IPS-NIHi7 (cell line): ENCODE results near the gene HNRNPA2B1.

Experiments
- DNase-seq: peaks from one replicate; pipeline ENCODE4 v3.0.0; 2012; ENCODE audit warnings: mixed read lengths; ENCODE audit errors: extremely low spot score

The HNRNPA2B1 gene

DNA sequence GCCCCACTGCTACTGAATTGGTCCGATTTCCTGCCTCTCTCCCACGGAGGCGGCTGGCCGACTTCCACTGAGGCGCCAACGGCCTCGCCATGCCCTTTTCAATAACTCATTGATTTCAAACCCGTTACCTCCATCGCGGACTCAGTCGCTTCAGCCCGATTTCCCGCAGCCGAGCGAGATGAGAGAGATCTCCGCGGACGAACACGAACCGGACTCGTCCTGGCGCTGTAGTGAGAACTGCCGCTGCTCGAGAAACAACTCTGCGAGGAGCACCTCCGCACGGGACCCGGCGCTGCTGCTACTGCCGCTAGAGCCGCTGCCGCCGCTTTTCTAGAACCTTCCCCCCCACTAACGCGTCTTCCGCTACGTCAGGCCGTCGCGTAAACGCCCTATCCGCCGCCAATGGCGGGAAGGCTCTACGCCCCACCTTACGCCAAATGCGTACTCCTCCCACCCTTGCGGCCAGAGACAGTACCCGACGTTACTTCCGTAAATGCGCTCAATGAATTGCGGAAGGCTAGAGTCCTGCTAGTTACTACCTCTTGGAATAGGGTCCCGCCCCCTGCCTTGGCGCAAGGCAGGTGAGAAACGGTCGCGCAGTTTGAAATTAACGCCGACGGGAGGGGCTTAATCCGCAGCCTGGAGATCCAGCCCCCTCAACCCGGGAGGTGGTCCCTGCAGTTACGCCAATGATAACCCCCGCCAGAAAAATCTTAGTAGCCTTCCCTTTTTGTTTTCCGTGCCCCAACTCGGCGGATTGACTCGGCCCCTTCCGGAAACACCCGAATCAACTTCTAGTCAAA is at the start of gene HNRNPA2B1:
Gene HNRNPA2B1, minus strand, starts transcription at position 303 of the 803 bp plus-strand sequence. Its CDS starts 169 bp downstream, at position 134.
- DNase-seq: peak; percentile 70

DNA sequence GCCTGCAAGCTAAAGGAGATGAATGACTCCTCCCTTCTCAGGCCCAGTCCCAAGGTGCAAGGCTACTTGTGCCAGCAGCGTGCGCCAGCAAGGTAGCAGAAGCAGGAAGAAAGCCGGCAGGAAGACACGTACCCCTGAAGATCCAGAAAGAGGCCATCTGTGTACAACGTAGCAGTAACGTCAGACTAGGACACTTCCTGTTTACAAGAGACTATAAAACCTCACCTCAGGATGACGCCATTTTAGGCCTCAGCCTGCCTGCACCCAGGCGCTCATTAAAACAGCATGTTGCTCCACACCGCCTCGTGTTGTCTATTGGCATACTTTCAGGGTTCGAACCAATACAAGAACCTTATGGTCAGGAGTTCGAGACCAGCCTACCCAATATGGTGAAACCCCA is 49.7 kb upstream of the HNRNPA2B1 start:
- no peak for DNase-seq

DNA sequence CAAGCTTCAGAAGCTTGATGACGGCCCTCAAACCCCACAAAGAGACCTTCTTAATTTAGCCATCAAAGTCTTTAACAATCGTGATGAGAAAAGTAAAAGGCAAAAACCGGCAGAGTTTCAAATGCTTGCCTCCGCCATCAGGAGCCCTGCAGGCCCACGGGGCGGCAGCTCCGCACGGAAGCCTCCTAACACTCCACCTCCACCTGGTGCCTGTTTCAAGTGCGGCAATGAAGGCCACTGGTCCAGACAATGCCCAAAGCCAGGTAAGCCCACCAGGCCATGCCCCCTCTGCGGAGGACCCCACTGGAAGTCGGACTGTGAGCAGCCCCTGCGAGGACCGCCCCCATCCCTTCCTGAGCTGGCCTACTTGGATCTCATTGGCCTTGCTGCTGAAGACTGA is 44.6 kb upstream of the HNRNPA2B1 start:
- DNase-seq: no peak

DNA sequence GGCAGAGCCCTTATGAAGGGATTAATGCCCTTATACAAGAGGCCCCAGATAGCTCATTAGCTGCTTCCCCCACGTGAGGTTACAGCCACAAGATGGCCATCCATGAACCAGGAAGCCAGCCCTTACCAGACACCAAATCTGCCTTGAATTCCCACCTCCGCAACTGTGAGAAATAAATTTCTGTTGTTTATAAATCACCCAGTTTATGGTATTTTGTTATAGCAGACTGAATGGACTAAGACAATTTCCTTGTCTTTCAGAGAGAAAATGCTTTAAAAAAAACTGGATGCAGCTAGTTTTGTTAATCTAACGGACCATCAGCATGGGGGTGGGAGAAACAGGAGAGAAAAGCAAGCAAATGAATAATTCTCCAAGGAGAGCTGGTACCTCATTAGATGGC is 37.5 kb upstream of the HNRNPA2B1 start:
- DNase-seq: no peak

DNA sequence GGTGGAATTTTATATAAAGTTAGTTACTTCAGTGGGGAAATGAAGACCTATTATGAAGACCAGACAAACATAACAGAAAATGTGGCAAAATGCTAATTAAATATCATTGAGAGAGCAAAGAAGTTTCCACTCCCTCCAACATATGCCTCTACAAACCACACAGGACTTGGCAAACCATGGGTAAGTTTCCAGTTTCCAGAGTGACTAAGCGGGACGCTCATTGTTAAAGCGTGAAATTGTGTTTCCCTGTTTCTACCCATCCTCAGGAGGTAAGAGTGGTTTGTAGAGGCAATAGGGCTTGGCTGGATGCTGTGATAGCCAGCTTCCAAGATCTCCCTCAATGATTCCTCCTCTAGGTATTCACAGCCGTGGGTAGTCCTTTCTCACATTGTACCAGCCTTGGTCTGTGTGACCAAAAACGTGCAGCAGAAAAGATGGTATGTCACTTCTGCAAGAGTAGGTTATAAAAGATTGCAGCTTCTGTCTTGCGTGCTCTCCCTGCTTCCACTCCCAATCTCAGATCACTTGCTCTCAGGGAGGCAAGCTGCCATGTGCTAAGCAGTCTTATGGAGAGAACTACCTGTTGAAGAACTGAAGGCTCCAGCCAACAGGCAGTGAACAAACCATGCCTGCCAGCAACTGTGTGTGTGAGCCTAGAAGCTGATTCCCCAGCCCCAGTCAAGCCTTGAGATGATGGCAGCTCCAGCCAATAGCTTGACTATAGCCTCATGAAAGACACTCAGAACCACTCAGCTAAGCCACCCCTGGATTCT is 36.7 kb upstream of the HNRNPA2B1 start:
- no peak for DNase-seq

DNA sequence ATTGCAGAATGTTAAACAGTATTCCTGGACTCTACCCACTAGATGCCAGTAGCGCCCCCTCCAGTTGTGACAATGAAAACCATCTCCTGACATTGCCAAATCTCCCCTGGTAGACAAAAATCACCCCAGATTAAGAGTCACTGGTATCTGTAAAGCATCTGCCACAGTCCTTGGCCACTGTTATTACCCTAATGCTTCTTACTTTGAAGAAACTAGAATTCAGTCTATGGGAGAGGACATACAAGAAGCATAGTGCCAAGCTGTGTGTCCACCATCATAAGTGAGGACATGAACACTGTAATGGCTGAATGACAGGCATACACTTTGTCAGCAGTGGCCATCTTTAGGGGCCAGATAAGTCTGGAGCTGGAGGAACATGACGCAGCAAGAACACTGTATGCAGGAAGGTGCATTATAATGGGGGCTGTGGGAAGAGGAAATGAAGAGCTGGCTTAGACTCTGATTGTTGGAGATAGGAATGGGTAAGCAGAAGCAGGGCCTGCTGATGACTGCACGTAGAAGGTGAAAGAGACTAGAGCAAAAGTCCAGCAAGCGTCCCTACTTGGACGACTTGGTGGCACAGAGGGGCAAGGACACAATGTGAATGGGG is 33.5 kb upstream of the HNRNPA2B1 start:
- DNase-seq: no peak

DNA sequence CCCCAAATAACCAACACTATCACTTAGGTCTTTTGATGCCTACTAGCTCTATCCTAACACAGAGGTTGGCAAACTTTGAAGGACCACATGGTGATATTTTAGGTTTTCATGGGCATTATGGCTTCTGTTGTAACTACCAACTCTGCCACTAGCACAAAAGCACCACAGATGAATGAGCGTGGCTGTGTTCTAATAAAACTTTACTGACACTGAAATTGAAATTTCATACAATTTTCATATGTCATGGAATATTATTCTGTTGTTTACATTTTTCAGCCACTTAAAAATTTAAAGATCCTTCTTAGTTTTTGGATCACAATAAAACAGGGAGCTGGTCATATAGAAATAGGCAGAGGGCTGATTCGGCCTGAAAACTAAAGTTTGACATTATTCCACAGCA is 27.4 kb upstream of the HNRNPA2B1 start:
- no peak for DNase-seq

DNA sequence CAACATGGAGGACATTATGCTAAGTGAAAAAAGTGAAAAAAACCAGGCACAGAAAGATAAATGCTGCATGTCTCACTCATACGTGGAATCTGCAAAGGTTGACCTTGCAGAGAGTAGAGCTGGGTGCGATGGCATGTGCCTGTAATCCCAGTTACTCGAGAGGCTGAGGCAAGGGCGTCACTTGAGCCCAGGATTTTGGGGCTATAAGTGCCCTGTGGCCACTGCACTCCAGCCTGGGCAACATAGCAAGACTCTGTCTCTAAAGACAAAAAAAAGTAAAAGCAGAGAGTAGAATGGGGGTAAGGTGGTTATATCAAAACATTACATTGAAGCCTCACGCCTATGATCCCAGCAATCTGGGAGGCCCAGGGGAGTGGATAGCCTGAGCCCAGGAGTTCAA is 23.8 kb upstream of the HNRNPA2B1 start:
- DNase-seq: no peak

DNA sequence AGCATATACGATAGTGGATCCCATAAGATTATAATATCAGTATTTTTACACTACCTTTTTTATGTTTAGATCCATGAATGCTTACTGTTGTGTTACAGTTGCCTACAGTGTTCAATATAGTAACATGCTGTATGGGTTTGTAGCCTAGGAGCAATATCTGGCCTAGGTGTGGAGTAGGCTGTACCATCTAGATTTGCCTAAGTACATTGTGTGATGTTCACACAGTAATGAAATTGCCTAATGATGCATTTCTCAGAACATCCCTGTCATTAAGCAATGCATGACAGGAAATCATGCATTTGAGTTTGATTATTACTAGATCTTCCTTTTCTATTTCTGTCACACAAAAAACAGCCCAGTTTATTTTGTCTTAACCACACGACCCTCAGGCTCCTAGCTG is 15.5 kb upstream of the HNRNPA2B1 start:
- no peak for DNase-seq

DNA sequence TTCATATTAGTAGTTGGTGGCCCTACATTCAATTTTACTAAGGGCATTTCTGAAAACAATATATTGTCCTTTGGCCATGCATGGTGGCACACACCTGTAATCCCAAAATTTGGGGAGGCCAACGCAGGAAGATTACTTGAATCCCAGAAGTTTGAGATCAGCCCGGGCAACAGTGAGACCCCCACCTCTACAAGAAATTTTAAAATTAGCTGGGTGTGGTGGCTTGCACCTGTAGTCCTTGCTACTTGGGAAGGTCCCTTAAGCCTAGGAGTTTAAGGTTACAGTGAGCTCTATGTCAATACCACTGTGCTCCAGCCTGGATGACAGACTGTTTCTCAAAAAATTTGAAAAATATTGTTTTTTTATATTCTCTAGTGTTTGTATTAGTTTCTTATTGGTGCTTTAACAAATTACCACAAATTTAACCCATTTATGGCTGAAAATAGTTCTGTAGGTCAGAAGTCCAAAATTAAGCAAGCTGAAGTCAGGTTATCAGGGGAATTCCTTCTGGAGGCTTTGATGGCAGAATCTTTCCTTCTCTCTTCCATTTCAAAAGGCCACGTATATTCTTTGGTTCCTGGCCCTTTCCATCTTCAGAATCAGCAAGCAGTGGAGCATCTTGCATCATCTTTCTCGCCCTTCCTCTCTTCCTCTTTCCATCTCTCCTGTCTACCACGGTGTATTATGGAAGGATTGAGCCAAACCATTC is 13.4 kb upstream of the HNRNPA2B1 start:
- no peak for DNase-seq

DNA sequence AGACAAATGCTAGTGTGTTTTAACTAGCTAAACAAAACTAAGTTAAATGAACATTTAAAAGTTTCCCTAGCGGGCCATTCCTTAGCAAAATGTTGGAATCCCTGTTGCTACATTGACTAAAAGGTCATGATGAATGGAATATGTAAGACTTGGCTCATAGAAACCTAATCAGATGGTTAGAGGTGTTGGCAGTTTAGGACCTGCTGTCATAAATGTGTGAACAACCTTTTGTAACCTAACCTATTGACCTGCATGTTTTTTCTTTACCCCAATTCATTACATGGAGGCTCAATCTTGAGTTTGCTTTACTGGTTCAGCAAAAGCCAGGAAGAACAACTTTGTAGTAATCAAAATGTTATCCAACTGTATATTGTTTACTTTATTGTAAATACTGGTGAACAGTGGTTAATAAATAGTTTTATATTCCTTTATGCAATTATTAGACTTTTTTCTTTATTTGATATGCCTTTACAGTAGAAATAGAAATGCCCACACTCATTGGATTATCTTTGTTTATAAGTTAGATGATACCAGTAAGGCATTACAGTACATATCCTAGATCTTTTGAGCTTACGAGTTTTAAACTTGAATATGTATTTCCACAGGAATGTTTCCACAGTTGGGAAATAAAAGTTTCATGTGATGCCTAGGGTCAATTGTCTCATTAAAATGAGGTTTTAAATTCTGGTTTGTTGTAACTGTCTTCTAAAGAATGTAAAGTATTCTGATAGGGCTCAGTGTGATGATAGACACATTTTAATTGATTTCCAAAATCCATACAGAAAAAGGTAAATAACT is 12.6 kb upstream of the HNRNPA2B1 start:
- no peak for DNase-seq

DNA sequence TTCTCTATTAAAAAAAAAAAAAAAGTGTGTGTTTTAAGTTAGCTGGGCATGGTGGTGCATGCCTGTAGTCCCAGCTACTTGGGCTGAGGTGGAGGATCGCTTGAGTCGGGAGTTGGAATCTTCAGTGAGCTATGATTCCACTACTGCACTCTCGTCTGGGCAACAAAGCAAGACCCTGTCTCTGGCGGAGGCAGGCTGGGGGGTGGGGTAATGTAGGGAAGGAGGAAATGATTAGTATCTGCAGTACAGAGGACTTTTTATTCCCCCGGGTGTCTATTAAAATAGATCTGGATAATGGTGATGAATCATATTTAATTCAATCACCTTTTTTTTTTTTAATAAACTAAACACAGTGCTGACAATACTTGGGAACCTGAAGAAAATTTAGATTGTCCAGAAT is 7.5 kb upstream of the HNRNPA2B1 start:
- no peak for DNase-seq

DNA sequence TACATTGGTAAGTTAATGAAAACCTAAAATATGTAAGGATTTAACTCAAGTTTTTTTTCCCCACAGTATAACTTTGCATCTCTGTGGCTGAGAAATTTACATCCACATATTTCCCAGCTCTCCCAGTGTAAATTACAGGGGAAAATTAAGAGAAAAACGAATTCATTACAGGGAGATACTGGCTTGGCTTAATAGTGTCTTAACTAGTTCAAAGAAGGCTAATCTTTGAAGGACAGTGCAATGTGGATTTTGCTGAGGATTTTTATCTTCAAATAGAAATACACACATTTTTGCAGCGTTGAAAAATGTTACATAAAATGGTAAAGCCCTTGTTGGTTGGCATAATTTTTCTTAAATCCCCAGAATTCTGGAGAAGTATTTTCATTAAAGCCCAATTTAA is 2.5 kb upstream of the HNRNPA2B1 start:
- DNase-seq: no peak

DNA sequence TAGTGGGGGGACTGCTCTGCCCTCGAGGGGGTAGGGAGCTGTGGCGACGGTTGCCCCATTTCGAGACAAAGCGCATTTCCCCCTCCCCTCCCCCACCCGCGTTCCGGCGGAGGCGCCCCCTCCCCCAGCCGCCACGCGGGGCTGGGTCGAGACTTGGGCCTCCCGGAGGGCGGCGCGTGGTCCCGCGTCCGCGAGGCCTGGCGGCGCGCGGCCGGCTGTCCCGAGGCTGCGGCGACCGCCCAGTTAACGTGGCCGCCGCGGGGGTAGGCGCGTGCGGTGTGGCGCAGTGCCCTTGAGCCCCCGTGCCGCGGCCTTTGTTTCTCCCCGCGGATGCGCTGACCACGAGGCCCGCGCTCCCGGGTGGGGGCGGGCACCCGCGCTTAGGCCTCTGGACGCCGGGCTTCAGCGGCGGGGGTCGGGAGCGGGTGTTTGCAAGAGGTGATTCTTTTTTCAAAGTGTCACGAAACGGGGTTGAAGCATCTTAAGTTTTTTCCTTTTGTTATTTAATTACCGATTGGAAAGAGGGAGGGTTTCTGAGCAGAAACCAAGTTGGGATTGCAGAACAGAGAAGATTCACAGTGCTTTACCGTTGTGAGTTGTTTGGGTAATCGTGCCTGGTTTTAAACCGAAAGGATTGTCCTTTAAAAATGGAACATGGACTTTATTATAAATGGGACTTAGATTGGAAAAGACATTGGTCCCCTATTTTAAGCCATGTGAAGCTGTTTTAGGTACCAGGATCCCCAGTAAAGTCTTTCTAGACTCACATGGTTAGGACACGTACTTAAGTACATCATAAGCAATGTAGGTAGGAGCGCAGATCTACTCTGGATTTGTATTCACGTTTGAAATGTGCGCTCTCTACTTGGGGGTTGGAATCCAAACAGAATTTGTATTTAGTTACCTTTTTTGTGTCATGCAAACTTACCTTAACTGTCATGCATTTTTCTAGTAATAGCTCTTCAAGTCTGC is 1.8 kb upstream of the HNRNPA2B1 start:
- peak; percentile 22 for DNase-seq

DNA sequence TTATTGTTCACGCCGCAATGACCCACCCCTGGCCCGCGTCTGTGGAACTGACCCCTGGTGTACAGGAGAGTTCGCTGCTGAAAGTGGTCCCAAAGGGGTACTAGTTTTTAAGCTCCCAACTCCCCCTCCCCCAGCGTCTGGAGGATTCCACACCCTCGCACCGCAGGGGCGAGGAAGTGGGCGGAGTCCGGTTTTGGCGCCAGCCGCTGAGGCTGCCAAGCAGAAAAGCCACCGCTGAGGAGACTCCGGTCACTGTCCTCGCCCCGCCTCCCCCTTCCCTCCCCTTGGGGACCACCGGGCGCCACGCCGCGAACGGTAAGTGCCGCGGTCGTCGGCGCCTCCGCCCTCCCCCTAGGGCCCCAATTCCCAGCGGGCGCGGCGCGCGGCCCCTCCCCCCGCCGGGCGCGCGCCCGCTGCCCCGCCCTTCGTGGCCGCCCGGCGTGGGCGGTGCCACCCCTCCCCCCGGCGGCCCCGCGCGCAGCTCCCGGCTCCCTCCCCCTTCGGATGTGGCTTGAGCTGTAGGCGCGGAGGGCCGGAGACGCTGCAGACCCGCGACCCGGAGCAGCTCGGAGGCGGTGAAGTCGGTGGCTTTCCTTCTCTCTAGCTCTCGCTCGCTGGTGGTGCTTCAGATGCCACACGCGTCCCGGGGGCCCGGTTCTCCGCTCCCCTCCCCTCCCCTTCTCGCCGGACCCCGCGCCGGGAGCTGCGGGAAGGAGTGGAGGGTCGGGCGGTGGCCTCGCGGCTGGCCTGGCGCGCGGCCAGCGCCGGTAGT is 887 bp upstream of the HNRNPA2B1 start, which contains the start of gene CBX3:
Gene CBX3, plus strand, starts transcription at position 499 of the 772 bp plus-strand sequence. CDS start 1,254 bp downstream, outside the sequence.
- DNase-seq: peak; percentile 88

DNA sequence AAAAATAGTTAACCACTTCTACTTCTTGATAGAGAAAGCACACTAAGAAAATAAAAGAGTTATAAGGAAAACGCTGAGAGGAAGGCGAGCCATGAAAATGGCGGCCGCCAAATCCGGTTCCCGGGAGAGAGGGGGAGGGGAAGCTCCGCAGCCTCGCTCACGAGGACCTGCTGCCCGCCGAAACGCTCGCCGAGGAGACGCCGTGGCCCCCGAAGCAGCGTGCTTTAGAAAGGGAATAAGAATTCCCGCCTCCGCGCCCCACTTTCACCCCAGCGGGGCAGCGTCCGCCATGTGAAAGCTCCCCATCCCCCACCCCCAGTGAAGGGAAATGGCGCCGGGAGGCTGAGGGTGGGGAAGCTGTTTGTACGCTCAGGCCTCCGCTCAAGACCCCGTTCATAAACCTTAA is 505 bp downstream of the HNRNPA2B1 start:
- no peak for DNase-seq

DNA sequence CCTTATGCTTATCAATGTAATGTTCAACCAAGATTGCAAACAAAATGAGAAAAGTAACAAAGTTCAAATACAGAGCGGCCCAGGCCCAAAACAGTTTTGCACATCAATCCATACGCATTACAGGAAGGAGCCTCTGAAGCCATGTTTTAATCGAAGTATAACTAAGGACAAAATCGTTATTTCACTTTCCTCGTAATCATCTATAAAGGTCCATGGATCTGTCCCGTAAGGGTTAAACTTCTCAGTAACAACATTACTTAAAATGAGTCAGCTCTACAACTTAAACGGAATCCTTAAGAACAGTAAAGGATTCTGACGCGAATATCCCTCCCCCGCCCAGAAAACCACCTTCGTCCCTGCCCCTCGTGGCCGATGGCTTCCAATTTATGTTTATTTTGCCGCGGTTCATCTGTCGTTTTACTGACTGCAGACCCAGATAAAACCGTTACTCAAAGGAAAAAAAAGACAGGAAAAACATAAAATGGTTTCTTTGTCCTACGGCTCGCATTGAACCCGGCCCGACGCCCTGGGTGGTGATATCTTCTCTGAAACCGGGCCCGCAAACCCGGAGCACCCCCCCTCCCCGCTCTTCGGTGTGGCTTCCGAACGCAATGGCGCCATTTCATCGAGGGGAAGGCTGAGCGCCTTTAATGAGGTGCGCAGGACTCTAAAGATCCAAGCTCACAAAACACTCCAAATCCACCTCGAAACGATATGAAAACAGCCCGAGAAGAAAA is 1.1 kb downstream of the HNRNPA2B1 start:
- DNase-seq: no peak

DNA sequence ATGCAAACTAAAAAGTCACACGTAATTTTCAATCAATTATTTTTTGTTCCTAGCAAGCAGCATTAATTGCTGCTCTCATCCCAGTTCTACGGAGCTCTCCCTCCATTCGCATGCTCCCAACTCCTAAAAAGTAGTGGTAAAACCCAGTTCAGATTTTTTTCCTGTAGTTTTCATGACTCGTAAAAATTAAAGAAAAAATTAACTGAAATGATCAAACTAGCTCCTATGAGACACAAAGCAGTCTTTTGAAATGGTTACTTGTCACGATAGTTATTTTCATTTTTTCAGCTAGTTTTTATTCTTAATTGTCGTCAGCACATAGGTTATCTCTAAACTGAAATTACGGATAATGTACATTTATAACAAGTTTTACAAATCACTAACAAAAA is 1.8 kb downstream of the HNRNPA2B1 start:
- no peak for DNase-seq
